GM18517 (cell line): ENCODE measurements around the gene PIP4K2A.

ENCODE experiments used
- ATAC-seq: cut with Tn5 transposase; IDR thresholded peaks from one replicate; pipeline ENCODE4 v1.9.1; 2021; ENCODE audit warnings: mild to moderate bottlenecking, moderate library complexity; ENCODE audit not compliant: unreplicated experiment

The PIP4K2A gene

GRCh38 chr10:22622242-22622806, 92.1 kb downstream of the PIP4K2A start:
- no peak for ATAC-seq

- ATAC-seq = no peak
Observed at GRCh38 chr10:22621726-22622125, 92.7 kb downstream of the PIP4K2A start.

GRCh38 chr10:22620929-22621328, 93.4 kb downstream of the PIP4K2A start:
- ATAC-seq = no peak

- no peak for ATAC-seq
Observed at GRCh38 chr10:22620140-22620857, 94.1 kb downstream of the PIP4K2A start.

GRCh38 chr10:22619101-22619500, 95.3 kb downstream of the PIP4K2A start:
- no peak for ATAC-seq

GRCh38 chr10:22618078-22618785, 96.1 kb downstream of the PIP4K2A start:
- ATAC-seq = no peak

- ATAC-seq = no peak
Observed at GRCh38 chr10:22617516-22617915, 96.9 kb downstream of the PIP4K2A start.

GRCh38 chr10:22617051-22617450, 97.3 kb downstream of the PIP4K2A start:
- no peak for ATAC-seq

GRCh38 chr10:22615819-22616499, 98.4 kb downstream of the PIP4K2A start:
- ATAC-seq = peak; percentile 69

- no peak for ATAC-seq
Observed at GRCh38 chr10:22615101-22615500, 99.3 kb downstream of the PIP4K2A start.

GRCh38 chr10:22613011-22613410, 101.4 kb downstream of the PIP4K2A start:
- ATAC-seq = no peak

GRCh38 chr10:22612318-22612717, 102.1 kb downstream of the PIP4K2A start:
- ATAC-seq = no peak

- no peak for ATAC-seq
Observed at GRCh38 chr10:22611425-22612115, 102.8 kb downstream of the PIP4K2A start.

GRCh38 chr10:22610610-22611009, 103.8 kb downstream of the PIP4K2A start:
- ATAC-seq = no peak

- no peak for ATAC-seq
Observed at GRCh38 chr10:22609719-22610465, 104.5 kb downstream of the PIP4K2A start.

- no peak for ATAC-seq
Observed at GRCh38 chr10:22609251-22609650, 105.1 kb downstream of the PIP4K2A start.

- no peak for ATAC-seq
Observed at GRCh38 chr10:22607261-22607660, 107.1 kb downstream of the PIP4K2A start.

GRCh38 chr10:22606164-22606614, 108.2 kb downstream of the PIP4K2A start:
- ATAC-seq = peak; percentile 96

GRCh38 chr10:22605168-22605567, 109.2 kb downstream of the PIP4K2A start:
- ATAC-seq = no peak
